ENCODE results near the gene KXD1. TPM values are rescaled to one million over a fixed set of nuclear protein-coding genes. Genes with fewer than 3 reads are reported as not detected.

The KXD1 gene
- total RNA-seq, 1 experiment from 2014 or later: 120 TPM

- no peak for TF ChIP-seq CTCF (IDR thresholded peaks at IDR 0.05; ENCODE audit: unreplicated experiment)
- Mint-ChIP-seq H3K27ac (ENCODE audit: low read depth, unreplicated experiment) (no peak overlapping the region), H3K9me3 (ENCODE audit: unreplicated experiment) (no peaks in the 10 kb centered on the region), H3K4me1 (ENCODE audit: insufficient read depth, unreplicated experiment) (peaks cover under 1% of the 10 kb centered on the region), H3K27me3 (ENCODE audit: insufficient read depth, unreplicated experiment) (peaks cover 29% of the 10 kb centered on the region), H3K36me3 (ENCODE audit: insufficient read depth, unreplicated experiment) (no peaks in the 10 kb centered on the region), H3K4me3 (ENCODE audit: unreplicated experiment) (no peak overlapping the region)
- no peak for DNase-seq (ENCODE audit: unreplicated experiment)
- ChIA-PET CTCF (no interaction called here), POLR2A (no interaction called here)
- BruUV-seq (replicated peaks): no TSS peak
- intact Hi-C loops (cut with micrococcal nuclease): no loop called here
Measured at GRCh38 chr19:18617562-18617961, 59.9 kb downstream of the KXD1 start.

GRCh38 chr19:18618236-18618635 lies 60.6 kb downstream of the KXD1 start:
- intact Hi-C loops (cut with micrococcal nuclease): no loop called here
- Mint-ChIP-seq H3K4me3 (ENCODE audit: unreplicated experiment) (no peak overlapping the region), H3K36me3 (ENCODE audit: insufficient read depth, unreplicated experiment) (no peaks in the 10 kb centered on the region), H3K27me3 (ENCODE audit: insufficient read depth, unreplicated experiment) (peaks cover 22% of the 10 kb centered on the region), H3K27ac (ENCODE audit: low read depth, unreplicated experiment) (no peak overlapping the region), H3K9me3 (ENCODE audit: unreplicated experiment) (no peaks in the 10 kb centered on the region), H3K4me1 (ENCODE audit: insufficient read depth, unreplicated experiment) (no peaks in the 10 kb centered on the region)
- no peak for DNase-seq (ENCODE audit: unreplicated experiment)
- CTCF ChIA-PET: no interaction called here
- no TSS peak for BruUV-seq (replicated peaks)
- POLR2A ChIA-PET: interaction anchor here (0.8 kb wide), 1 partner anchor 10 kb away, joined by 3 read pairs; no protein-coding TSS in a partner anchor
- no peak for TF ChIP-seq CTCF (IDR thresholded peaks at IDR 0.05; ENCODE audit: unreplicated experiment)

Other genes with a start within 250 kb of the KXD1 start
- gene LSM4, start 234.8 kb upstream of the KXD1 start, total RNA-seq (2022): 172 and 193 TPM in 2 replicates
- 6.5 and 11.9 TPM in 2 replicates for gene PGPEP1, start 217.3 kb upstream of the KXD1 start, total RNA-seq (2022)
- gene GDF15, start 171.7 kb upstream of the KXD1 start, total RNA-seq (2022): 193 and 288 TPM in 2 replicates
- gene LRRC25, start 160.2 kb upstream of the KXD1 start, total RNA-seq (2022): not detected in 2 replicates
- 22.3 and 26.3 TPM in 2 replicates for gene SSBP4, start 138.5 kb upstream of the KXD1 start, total RNA-seq (2022)
- 6.8 and 7.7 TPM in 2 replicates for gene ISYNA1, start 119.7 kb upstream of the KXD1 start, total RNA-seq (2022)
- 20.8 and 22.4 TPM in 2 replicates for gene ELL, start 35.8 kb upstream of the KXD1 start, total RNA-seq (2022)
- gene FKBP8, start 14.3 kb upstream of the KXD1 start, total RNA-seq (2022): 142 and 154 TPM in 2 replicates
- gene UBA52, start 14.0 kb downstream of the KXD1 start, total RNA-seq (2022): 1,330 and 1,392 TPM in 2 replicates
- 29.6 and 49.3 TPM in 2 replicates for gene REX1BD, start 30.9 kb downstream of the KXD1 start, total RNA-seq (2022)
- gene CRLF1, start 48.9 kb downstream of the KXD1 start, total RNA-seq (2022): 4.3 and 4.8 TPM in 2 replicates
- 0.33 and 0.64 TPM in 2 replicates for gene TMEM59L, start 55.0 kb downstream of the KXD1 start, total RNA-seq (2022)
- 6.6 and 8.9 TPM in 2 replicates for gene KLHL26, start 79.2 kb downstream of the KXD1 start, total RNA-seq (2022)
- 8.6 and 11.1 TPM in 2 replicates for gene CRTC1, start 125.8 kb downstream of the KXD1 start, total RNA-seq (2022)
- gene COMP, start 233.4 kb downstream of the KXD1 start, total RNA-seq (2022): not detected in 2 replicates

Data from MCF 10A (cell line).